ENCODE measurements around the gene MOB1B. TPM values are rescaled to one million over a fixed set of nuclear protein-coding genes. Genes with fewer than 3 reads are reported as not detected.

Gene MOB1B
- total and polyA plus RNA-seq, 10 of the 15 experiments (the other 5 are each of a cell fraction or from before 2014, with no cell fraction given), result 1.9 to 11.4 (median 6.1) TPM

DNA sequence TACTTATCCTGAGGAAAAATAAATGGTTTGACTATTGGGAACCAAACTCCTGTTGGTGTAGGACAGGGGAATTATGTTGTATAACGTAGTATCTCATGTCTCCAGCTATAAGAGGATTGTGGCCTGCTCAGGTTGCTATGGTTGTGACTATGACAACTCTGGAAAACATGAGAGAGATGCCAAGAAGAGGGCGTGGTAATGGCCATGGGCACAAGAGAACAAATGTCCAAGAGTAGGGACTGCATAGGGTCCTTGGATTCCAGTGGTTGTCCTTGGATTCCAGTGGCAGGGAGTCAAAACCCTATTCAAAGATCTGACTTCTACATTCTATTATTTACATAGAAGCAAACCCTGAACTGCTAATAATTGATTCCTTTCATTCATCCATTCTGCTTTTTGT, 6.8 kb upstream of the MOB1B start (continued):
- TF ChIP-seq ZBTB40 (IDR thresholded peaks at IDR 0.05; ENCODE audit: borderline replicate concordance), result no peak
- no peak for TF ChIP-seq RAD21 (IDR thresholded peaks at IDR 0.05; ENCODE audit: insufficient read depth, low read depth, low read length)
- no peak for TF ChIP-seq KDM1A (IDR thresholded peaks at IDR 0.05; ENCODE audit: borderline replicate concordance)
- TF ChIP-seq BCLAF1 (IDR thresholded peaks at IDR 0.05), result no peak
- no peak for TF ChIP-seq POLR2A (IDR thresholded peaks at IDR 0.05; ENCODE audit: low read depth, low read length)
- no peak for TF ChIP-seq SMAD1 (IDR thresholded peaks at IDR 0.05; ENCODE audit: low read depth, partially characterized antibody)
